ENCODE measurements around the gene MYH1. TPM values are rescaled to one million over a fixed set of nuclear protein-coding genes. Genes with fewer than 3 reads are reported as not detected.

MYH1 gene
- total and polyA plus RNA-seq, 9 of the 15 experiments (the other 6 are each of a cell fraction or from before 2014, with no cell fraction given): not detected

DNA sequence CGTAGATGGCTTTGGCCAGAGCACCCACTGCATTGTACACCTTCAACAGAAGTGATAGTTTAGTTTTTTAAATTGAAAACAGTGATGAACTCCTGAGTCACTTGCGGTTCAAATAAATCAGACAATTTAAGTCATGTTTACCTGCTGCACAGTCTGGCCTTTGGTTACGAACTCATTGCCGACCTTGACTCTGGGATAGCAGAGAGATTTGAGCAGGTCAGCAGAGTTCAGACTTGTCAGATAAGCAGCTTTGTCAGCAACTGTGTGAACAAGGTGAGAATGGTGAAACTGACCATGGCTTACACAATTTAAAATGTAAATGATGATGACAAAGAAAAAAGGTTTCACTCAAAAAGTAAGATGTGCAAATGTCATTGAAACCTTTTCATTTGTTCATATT, 58.3 kb downstream of the MYH1 start:
- no peak overlapping the region for H3K4me3 ChIP-seq
- POLR2A ChIA-PET: no interaction called here
- no peak for TF ChIP-seq CBFB (CRISPR knock-in tag; IDR thresholded peaks at IDR 0.05)
- TF ChIP-seq, protein P1, sequence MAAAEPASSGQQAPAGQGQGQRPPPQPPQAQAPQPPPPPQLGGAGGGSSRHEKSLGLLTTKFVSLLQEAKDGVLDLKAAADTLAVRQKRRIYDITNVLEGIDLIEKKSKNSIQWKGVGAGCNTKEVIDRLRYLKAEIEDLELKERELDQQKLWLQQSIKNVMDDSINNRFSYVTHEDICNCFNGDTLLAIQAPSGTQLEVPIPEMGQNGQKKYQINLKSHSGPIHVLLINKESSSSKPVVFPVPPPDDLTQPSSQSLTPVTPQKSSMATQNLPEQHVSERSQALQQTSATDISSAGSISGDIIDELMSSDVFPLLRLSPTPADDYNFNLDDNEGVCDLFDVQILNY (CRISPR knock-in tag; IDR thresholded peaks at IDR 0.05): no peak
- no peak for TF ChIP-seq ZNF668 (CRISPR knock-in tag; IDR thresholded peaks at IDR 0.05)
- TF ChIP-seq ZNF347 (CRISPR knock-in tag; IDR thresholded peaks at IDR 0.05; ENCODE audit: low read depth): no peak
- TF ChIP-seq ZBTB5 (IDR thresholded peaks at IDR 0.05): no peak
- no peak for TF ChIP-seq ID3 (CRISPR knock-in tag; IDR thresholded peaks at IDR 0.05)
- no peak for TF ChIP-seq ID3 (tag; IDR thresholded peaks at IDR 0.05)
- no peak for TF ChIP-seq ZNF609 (CRISPR knock-in tag; IDR thresholded peaks at IDR 0.05; ENCODE audit: borderline replicate concordance)
- no peak for TF ChIP-seq TAF7 (tag; IDR thresholded peaks at IDR 0.05)
- no peak for TF ChIP-seq SAFB2 (IDR thresholded peaks at IDR 0.05; ENCODE audit: borderline replicate concordance, low read depth, low read length, severe bottlenecking)
- no peak for TF ChIP-seq PTBP1 (IDR thresholded peaks at IDR 0.05; ENCODE audit: low read depth, low read length)
- 2% methylated on average over 4 of the region's 4 CpGs for WGBS (ENCODE audit: insufficient coverage, low coverage, missing lambda C conversion rate)
- H3K79me2 ChIP-seq (ENCODE audit: control insufficient read depth, insufficient read depth, low read length): no peaks in the 10 kb centered on the region
- FAIRE-seq (no peak), ATAC-seq (no peak), DNase-seq (ENCODE audit: extremely low read depth in 1 of 4, low spot score in 3 of 4) (no peak)
- in situ Hi-C loops (cut with MboI): no loop called here
- no peak overlapping the region for H2AFZ ChIP-seq (ENCODE audit: low read depth, low read length)
- no peaks in the 10 kb centered on the region for H4K20me1 ChIP-seq (replicated peaks; ENCODE audit: control insufficient read depth, insufficient read depth, low read length)
- no peaks in the 10 kb centered on the region for H3K36me3 ChIP-seq (ENCODE audit: control insufficient read depth, insufficient read depth, low read length)
- H3K27ac ChIP-seq (ENCODE audit: extremely low read depth, low read depth, low read length): no peak overlapping the region
- H3K4me1 ChIP-seq (replicated peaks in 1 of 2; ENCODE audit: control insufficient read depth in 2 of 2, insufficient read depth in 2 of 2, low read length in 2 of 2): no peaks in the 10 kb centered on the region
- intact Hi-C loops (cut with micrococcal nuclease): no loop called here
- H3K9me3 ChIP-seq (replicated peaks; ENCODE audit: control insufficient read depth, insufficient read depth, low read depth, low read length): no peaks in the 10 kb centered on the region
- no peak overlapping the region for H3K9ac ChIP-seq (ENCODE audit: insufficient read depth in 1 of 2, low read depth in 2 of 2, low read length in 2 of 2)
- no TSS peak for BruUV-seq (replicated peaks)
- H3K4me2 ChIP-seq (ENCODE audit: insufficient read depth, low read length): no peak overlapping the region
- CTCF ChIA-PET (ENCODE audit: low intra/inter-chr PET ratio): no interaction called here
- H3K9me1 ChIP-seq (ENCODE audit: control insufficient read depth, insufficient read depth, low read length): no peaks in the 10 kb centered on the region
- H3K27me3 ChIP-seq (ENCODE audit: control insufficient read depth in 2 of 2, insufficient read depth in 2 of 2, low read length in 2 of 2): no peaks in the 10 kb centered on the region
